K562 (cell line): ENCODE data around the gene MAP1LC3B2.

ENCODE experiments used
- PCBP2 ChIP-seq: fragments of 200-400 bp; formaldehyde crosslinking; IDR thresholded peaks from 2 replicates; pipeline ENCODE4 v1.6.1; 2018; ENCODE audit warnings: low read length, low read depth, mild to moderate bottlenecking, moderate library complexity; ENCODE audit not compliant: poor library complexity, severe bottlenecking
- ZNF584 ChIP-seq: fragments of 200-800 bp; sonication (Bioruptor generic); IDR thresholded peaks from 2 replicates; pipeline ENCODE4 v1.6.1; 2016; ENCODE audit warnings: low read depth, mild to moderate bottlenecking, missing genetic modification characterization, missing compliant biosample characterization
- TF ChIP-seq, protein P1 (sequence below), 2 experiments: fragments of 200-800 bp in 1 of 2; sonication (Bioruptor generic) in 1 of 2; sonication (generic) in 1 of 2; formaldehyde crosslinking in 1 of 2; IDR thresholded peaks in 1 of 2; conservative IDR thresholded peaks in 1 of 2; 2 replicates each; pipeline versions ENCODE4 v1.5.0 to v1.6.1; 2016 to 2020; ENCODE audit warnings: missing compliant biosample characterization in 1 of 2, missing genetic modification characterization in 1 of 2, missing genetic modification reagents in 1 of 2

DNA sequence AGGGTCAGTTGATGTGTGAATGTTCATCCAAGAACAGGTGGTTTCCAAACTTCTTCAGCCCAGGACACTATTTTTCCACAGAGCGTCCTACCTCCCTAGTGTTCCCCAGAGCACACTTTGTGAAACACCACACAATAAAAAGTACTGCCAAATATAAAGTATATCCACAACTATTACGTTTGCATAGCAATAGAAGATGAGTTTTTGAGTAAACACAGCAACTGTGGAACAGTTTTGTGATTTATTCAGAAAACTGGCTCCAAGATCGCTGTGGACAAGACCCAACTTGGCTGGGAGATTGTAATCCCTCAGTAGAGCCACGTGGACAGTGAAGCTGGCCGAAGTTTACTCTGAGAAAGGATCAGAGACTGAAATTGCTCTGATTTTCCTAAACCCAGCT, 14.5 kb upstream of the MAP1LC3B2 start:
- TF ChIP-seq, protein P1, sequence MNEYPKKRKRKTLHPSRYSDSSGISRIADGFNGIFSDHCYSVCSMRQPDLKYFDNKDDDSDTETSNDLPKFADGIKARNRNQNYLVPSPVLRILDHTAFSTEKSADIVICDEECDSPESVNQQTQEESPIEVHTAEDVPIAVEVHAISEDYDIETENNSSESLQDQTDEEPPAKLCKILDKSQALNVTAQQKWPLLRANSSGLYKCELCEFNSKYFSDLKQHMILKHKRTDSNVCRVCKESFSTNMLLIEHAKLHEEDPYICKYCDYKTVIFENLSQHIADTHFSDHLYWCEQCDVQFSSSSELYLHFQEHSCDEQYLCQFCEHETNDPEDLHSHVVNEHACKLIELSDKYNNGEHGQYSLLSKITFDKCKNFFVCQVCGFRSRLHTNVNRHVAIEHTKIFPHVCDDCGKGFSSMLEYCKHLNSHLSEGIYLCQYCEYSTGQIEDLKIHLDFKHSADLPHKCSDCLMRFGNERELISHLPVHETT (CRISPR knock-in tag; conservative IDR thresholded peaks at IDR 0.05 in 1 of 2, IDR thresholded peaks at IDR 0.05 in 1 of 2), result no peak
- TF ChIP-seq ZNF584 (CRISPR knock-in tag), result no peak
- TF ChIP-seq PCBP2, result no peak
